Stimulated activated CD4-positive, alpha-beta T cell treated with anti-CD3 and anti-CD28 coated beads, Interleukin-2, amount 100 ng/mL, for 24 hours (primary cell): Measurements from ENCODE around the gene MPZL1.

Experiments used
- DNase-seq, 2 donors: peaks; one replicate each; pipeline ENCODE4 v3.0.0-alpha.2; 2020

MPZL1 gene

GRCh38 chr1:167721617-167722151 lies at the start of gene MPZL1:
Gene MPZL1 (plus strand): TSS chr1:167721982. CDS start chr1:167722152, 170 bp downstream.
- DNase-seq: peak; percentile 94 to 96

- no peak for DNase-seq
These were observed 49.0 kb upstream of the MPZL1 start for GRCh38 chr1:167672831-167673230.

- no peak for DNase-seq
These were observed 48.5 kb upstream of the MPZL1 start for GRCh38 chr1:167673265-167673664.

GRCh38 chr1:167674156-167674555 lies 47.6 kb upstream of the MPZL1 start:
- no peak for DNase-seq

- DNase-seq: no peak
These were observed 46.3 kb upstream of the MPZL1 start for GRCh38 chr1:167675440-167675839.

- DNase-seq: no peak
These were observed 45.4 kb upstream of the MPZL1 start for GRCh38 chr1:167676205-167676915.

GRCh38 chr1:167676916-167677848 lies 44.6 kb upstream of the MPZL1 start:
- no peak for DNase-seq

GRCh38 chr1:167678422-167678821 lies 43.4 kb upstream of the MPZL1 start:
- no peak for DNase-seq

GRCh38 chr1:167678838-167679237 lies 42.9 kb upstream of the MPZL1 start:
- DNase-seq: no peak

- DNase-seq: no peak
These were observed 42.1 kb upstream of the MPZL1 start for GRCh38 chr1:167679714-167680113.

- no peak for DNase-seq
These were observed 40.8 kb upstream of the MPZL1 start for GRCh38 chr1:167681024-167681423.

GRCh38 chr1:167681451-167682098 lies 40.2 kb upstream of the MPZL1 start:
- no peak for DNase-seq

GRCh38 chr1:167683226-167683625 lies 38.6 kb upstream of the MPZL1 start:
- no peak for DNase-seq

- no peak for DNase-seq
These were observed 37.9 kb upstream of the MPZL1 start for GRCh38 chr1:167683641-167684502.

- no peak for DNase-seq
These were observed 35.9 kb upstream of the MPZL1 start for GRCh38 chr1:167685844-167686243.

- DNase-seq: peak; percentile 80 to 89
These were observed 33.8 kb upstream of the MPZL1 start for GRCh38 chr1:167687919-167688519.

- DNase-seq: no peak
These were observed 32.2 kb upstream of the MPZL1 start for GRCh38 chr1:167689567-167689920.

- DNase-seq: no peak
These were observed 31.7 kb upstream of the MPZL1 start for GRCh38 chr1:167690053-167690452.

GRCh38 chr1:167693425-167694045 lies 28.2 kb upstream of the MPZL1 start:
- no peak for DNase-seq

- DNase-seq: no peak
These were observed 27.1 kb upstream of the MPZL1 start for GRCh38 chr1:167694691-167695090.

- DNase-seq: no peak
These were observed 26.6 kb upstream of the MPZL1 start for GRCh38 chr1:167695147-167695546.
